VCaP (cell line): ENCODE data around the gene YIPF2.

Experiments used
- H3K27ac ChIP-seq: fragments of 450-650 bp; 2 replicates; pipeline ENCODE4 v1.5.1; 2017
- CTCF ChIP-seq: fragments of 450-650 bp; conservative IDR thresholded peaks from 2 replicates; pipeline ENCODE4 v1.5.1; 2017; ENCODE audit warnings: mild to moderate bottlenecking, moderate library complexity

The YIPF2 gene

GRCh38 chr19:10927730-10928562 lies 493 bp downstream of the YIPF2 start:
- H3K27ac ChIP-seq, result peak overlapping the region; percentile 77; the same call in 1 of the 2 replicates
- TF ChIP-seq CTCF, result no peak

GRCh38 chr19:10924597-10924996 lies 3.8 kb downstream of the YIPF2 start:
- no peak for TF ChIP-seq CTCF
- no peak overlapping the region for H3K27ac ChIP-seq

- no peak overlapping the region for H3K27ac ChIP-seq
- TF ChIP-seq CTCF, result no peak
Measured at GRCh38 chr19:10923260-10924112, 5.0 kb downstream of the YIPF2 start.

DNA sequence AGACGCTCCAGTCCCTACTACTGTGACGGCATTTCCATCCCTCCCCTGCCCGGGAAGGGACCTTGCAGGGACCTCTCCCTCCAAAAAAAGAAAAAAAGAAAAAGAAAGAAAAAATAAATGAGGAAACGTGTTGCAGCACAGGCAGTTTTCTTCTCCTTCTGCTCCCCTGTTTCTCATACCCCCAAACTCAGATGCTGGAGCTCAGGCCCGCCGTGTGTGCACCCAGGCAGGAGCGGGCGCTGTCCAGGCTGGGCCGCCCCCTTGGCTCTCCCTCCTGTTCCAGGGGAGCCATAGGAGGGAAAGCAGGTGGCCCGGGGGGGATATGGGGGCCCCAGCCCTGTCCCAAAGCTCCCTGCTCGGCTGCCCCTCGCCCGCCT lies 5.8 kb downstream of the YIPF2 start:
- no peak for TF ChIP-seq CTCF
- H3K27ac ChIP-seq, result no peak overlapping the region

DNA sequence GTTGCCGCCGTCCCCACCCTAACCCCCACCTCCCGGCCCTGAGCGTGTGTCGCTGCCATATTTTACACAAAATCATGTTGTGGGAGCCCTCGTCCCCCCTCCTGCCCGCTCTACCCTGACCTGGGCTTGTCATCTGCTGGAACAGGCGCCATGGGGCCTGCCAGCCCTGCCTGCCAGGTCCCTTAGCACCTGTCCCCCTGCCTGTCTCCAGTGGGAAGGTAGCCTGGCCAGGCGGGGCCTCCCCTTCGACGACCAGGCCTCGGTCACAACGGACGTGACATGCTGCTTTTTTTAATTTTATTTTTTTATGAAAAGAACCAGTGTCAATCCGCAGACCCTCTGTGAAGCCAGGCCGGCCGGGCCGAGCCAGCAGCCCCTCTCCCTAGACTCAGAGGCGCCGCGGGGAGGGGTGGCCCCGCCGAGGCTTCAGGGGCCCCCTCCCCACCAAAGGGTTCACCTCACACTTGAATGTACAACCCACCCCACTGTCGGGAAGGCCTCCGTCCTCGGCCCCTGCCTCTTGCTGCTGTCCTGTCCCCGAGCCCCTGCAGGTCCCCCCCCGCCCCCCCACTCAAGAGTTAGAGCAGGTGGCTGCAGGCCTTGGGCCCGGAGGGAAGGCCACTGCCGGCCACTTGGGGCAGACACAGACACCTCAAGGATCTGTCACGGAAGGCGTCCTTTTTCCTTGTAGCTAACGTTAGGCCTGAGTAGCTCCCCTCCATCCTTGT lies 6.4 kb downstream of the YIPF2 start:
- TF ChIP-seq CTCF, result no peak

GRCh38 chr19:10921199-10921909 lies 7.1 kb downstream of the YIPF2 start:
- no peak overlapping the region for H3K27ac ChIP-seq
- TF ChIP-seq CTCF, result no peak

More for the DNA sequence above, 6.4 kb downstream of the YIPF2 start:
- H3K27ac ChIP-seq, result no peak overlapping the region
